Measurements from ENCODE around the gene GGA2. TPM values are rescaled to one million over a fixed set of nuclear protein-coding genes. Genes with fewer than 3 reads are reported as not detected.
"Not testable (repeated sequence)": the region's sequence is repeated elsewhere in the genome, so short reads cannot be mapped to it uniquely, and the experiment has no call there.

Gene GGA2
- polyA plus RNA-seq, 1 experiment = 19.0 TPM

DNA sequence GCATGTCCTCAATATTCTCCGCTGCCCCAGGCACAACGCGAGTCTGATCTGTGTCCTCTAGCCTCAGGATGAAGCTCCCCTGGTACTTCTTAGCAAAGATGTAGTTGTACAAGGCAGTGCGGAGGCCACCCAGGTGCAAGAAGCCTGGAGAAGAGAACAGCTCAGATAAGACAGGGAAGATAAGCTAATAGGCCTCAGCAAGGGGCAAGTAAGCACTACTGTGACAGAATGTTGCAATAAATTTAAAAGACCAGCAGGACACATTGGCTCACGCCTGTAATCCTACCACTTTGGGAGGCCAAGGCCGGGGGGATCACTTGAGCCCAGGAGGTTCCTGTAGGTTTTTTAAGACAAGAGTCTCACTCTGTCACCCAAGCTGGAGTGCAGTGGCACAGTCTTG is 41.9 kb upstream of the GGA2 start:
- POLR2A ChIA-PET = no interaction called here

GRCh38 chr16:23549938-23550337 is 39.6 kb upstream of the GGA2 start:
- TF ChIP-seq, protein P1, sequence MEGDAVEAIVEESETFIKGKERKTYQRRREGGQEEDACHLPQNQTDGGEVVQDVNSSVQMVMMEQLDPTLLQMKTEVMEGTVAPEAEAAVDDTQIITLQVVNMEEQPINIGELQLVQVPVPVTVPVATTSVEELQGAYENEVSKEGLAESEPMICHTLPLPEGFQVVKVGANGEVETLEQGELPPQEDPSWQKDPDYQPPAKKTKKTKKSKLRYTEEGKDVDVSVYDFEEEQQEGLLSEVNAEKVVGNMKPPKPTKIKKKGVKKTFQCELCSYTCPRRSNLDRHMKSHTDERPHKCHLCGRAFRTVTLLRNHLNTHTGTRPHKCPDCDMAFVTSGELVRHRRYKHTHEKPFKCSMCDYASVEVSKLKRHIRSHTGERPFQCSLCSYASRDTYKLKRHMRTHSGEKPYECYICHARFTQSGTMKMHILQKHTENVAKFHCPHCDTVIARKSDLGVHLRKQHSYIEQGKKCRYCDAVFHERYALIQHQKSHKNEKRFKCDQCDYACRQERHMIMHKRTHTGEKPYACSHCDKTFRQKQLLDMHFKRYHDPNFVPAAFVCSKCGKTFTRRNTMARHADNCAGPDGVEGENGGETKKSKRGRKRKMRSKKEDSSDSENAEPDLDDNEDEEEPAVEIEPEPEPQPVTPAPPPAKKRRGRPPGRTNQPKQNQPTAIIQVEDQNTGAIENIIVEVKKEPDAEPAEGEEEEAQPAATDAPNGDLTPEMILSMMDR (IDR thresholded peaks at IDR 0.05; ENCODE audit: insufficient read depth, low read depth, low read length) = no peak
- H3K27me3 ChIP-seq (ENCODE audit: control insufficient read depth, insufficient read depth, low read length) = no peaks in the 10 kb centered on the region
- no peak for DNase-seq (ENCODE audit: low read depth)
- H3K36me3 ChIP-seq (ENCODE audit: control insufficient read depth, insufficient read depth, low read length) = peaks cover 11% of the 10 kb centered on the region
- ChIA-PET CTCF (no interaction called here), POLR2A (no interaction called here)
- no peak overlapping the region for H3K4me3 ChIP-seq (ENCODE audit: low read depth, low read length)

More for the DNA sequence above, 41.9 kb upstream of the GGA2 start:
- TF ChIP-seq, protein P1 (IDR thresholded peaks at IDR 0.05; ENCODE audit: insufficient read depth, low read depth, low read length) = no peak
- CTCF ChIA-PET = interaction anchor here (2.2 kb wide), 1 partner anchor 13 kb away, joined by 7 read pairs; no protein-coding TSS in a partner anchor
- Histone ChIP-seq H3K36me3 (ENCODE audit: control insufficient read depth, insufficient read depth, low read length) (peaks cover 9% of the 10 kb centered on the region), H3K4me3 (ENCODE audit: low read depth, low read length) (no peak overlapping the region), H3K27me3 (ENCODE audit: control insufficient read depth, insufficient read depth, low read length) (no peaks in the 10 kb centered on the region)
- no peak for DNase-seq (ENCODE audit: low read depth)

DNA sequence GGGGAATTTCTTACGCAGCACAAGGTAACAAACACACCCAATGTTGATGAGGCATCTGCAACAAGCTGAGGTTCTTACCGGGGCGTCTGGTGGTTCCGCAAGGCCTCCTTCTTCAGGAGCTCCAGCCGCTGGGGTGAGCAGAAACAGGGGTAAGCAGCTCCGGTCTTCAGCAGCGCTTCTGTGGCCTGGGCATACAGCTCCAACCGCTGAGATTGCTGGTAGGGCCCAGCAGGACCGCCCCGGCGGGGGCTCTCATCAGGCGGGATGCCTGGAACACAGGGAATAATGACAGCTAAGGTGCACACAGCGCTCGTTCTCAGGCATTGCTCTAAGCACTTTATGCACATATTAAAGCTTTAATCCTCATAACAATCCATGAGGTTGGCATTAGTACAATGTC is 34.1 kb upstream of the GGA2 start:
- TF ChIP-seq, protein P1 (IDR thresholded peaks at IDR 0.05; ENCODE audit: insufficient read depth, low read depth, low read length) = no peak
- ChIA-PET CTCF (interaction anchor here (2.6 kb wide), 1 partner anchor 12 kb away, joined by 6 read pairs; no protein-coding TSS in a partner anchor), POLR2A (no interaction called here)
- Histone ChIP-seq H3K36me3 (ENCODE audit: control insufficient read depth, insufficient read depth, low read length) (peaks cover 8% of the 10 kb centered on the region), H3K4me3 (ENCODE audit: low read depth, low read length) (no peak overlapping the region), H3K27me3 (ENCODE audit: control insufficient read depth, insufficient read depth, low read length) (no peaks in the 10 kb centered on the region)
- DNase-seq (ENCODE audit: low read depth) = no peak

DNA sequence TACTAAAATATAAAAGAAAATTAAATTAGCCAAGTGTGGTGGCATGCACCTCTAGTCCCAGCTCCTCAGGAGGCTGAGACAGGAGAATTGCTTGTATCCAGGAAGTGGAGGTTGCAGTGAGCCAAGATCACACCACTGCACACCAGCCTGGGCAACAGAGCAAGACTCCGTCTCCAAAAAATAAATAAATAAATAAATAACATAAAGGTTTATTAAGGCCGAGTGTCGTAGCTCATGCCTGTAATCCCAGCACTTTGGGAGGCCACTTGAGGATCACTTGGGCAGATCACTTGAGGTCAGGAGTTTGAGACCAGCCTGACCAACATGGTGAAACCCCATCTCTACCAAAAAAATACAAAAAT is 30.5 kb upstream of the GGA2 start:
- POLR2A ChIA-PET; H3K36me3 ChIP-seq (ENCODE audit: control insufficient read depth, insufficient read depth, low read length); CTCF ChIA-PET: not testable (repeated sequence)

GRCh38 chr16:23539984-23540816 is 29.9 kb upstream of the GGA2 start:
- peaks cover 8% of the 10 kb centered on the region for H3K36me3 ChIP-seq (ENCODE audit: control insufficient read depth, insufficient read depth, low read length)
- H3K27me3 ChIP-seq (ENCODE audit: control insufficient read depth, insufficient read depth, low read length) = no peaks in the 10 kb centered on the region
- TF ChIP-seq, protein P1 (IDR thresholded peaks at IDR 0.05; ENCODE audit: insufficient read depth, low read depth, low read length) = no peak
- no peak overlapping the region for H3K4me3 ChIP-seq (ENCODE audit: low read depth, low read length)
- ChIA-PET POLR2A (no interaction called here), CTCF (interaction anchor here (1.0 to 2.2 kb wide), 2 partner anchors 12 to 17 kb away, joined by 6 to 7 read pairs; partner anchors contain the start of genes EARS2 and UBFD1)
- no peak for DNase-seq (ENCODE audit: low read depth)

More for the DNA sequence above, 30.5 kb upstream of the GGA2 start:
- not testable (repeated sequence) for H3K4me3 ChIP-seq (ENCODE audit: low read depth, low read length); DNase-seq (ENCODE audit: low read depth); H3K27me3 ChIP-seq (ENCODE audit: control insufficient read depth, insufficient read depth, low read length)

Data from BJ (cell line).